ENCODE results near the gene VTCN1.
"Not testable (repeated sequence)": the region's sequence is repeated elsewhere in the genome, so short reads cannot be mapped to it uniquely, and the experiment has no call there.

The VTCN1 gene, protein sequence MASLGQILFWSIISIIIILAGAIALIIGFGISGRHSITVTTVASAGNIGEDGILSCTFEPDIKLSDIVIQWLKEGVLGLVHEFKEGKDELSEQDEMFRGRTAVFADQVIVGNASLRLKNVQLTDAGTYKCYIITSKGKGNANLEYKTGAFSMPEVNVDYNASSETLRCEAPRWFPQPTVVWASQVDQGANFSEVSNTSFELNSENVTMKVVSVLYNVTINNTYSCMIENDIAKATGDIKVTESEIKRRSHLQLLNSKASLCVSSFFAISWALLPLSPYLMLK

DNA sequence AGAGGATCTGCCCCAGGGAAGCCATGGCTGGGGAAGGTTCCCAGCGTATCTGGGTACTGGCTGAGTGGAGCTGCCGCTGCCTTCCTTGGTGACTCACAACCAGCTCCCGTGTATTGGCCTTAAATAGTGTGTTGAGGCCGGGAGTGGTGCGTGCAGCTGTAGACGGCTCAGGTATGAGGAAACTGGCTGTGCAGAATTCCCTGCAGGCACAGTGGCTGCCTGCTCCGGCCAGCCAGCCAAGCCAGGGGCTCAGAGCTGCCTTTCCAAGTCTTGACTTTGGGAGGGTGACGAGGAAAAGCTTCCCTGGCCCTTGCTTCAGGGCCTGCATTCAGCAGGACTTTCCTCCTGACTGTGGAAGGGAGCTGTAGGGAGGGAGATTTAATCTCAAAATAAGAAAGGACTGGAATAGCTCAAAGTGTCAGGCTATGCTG lies at the start of gene VTCN1:
Gene VTCN1 (minus strand): TSS at position 97 of the 431 bp plus-strand sequence. CDS start 72 bp downstream, at position 25.
- TF ChIP-seq, protein P1, sequence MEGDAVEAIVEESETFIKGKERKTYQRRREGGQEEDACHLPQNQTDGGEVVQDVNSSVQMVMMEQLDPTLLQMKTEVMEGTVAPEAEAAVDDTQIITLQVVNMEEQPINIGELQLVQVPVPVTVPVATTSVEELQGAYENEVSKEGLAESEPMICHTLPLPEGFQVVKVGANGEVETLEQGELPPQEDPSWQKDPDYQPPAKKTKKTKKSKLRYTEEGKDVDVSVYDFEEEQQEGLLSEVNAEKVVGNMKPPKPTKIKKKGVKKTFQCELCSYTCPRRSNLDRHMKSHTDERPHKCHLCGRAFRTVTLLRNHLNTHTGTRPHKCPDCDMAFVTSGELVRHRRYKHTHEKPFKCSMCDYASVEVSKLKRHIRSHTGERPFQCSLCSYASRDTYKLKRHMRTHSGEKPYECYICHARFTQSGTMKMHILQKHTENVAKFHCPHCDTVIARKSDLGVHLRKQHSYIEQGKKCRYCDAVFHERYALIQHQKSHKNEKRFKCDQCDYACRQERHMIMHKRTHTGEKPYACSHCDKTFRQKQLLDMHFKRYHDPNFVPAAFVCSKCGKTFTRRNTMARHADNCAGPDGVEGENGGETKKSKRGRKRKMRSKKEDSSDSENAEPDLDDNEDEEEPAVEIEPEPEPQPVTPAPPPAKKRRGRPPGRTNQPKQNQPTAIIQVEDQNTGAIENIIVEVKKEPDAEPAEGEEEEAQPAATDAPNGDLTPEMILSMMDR (IDR thresholded peaks at IDR 0.05; ENCODE audit: extremely low read depth, insufficient read depth, missing control alignments) = no peak
- DNase-seq (ENCODE audit: low spot score) = no peak
- in situ Hi-C loops (cut with MboI; ENCODE audit: low pct_unique_long_range_greater_than_20kb, low sequenced_read_pairs, unreplicated experiment) = no loop called here

DNA sequence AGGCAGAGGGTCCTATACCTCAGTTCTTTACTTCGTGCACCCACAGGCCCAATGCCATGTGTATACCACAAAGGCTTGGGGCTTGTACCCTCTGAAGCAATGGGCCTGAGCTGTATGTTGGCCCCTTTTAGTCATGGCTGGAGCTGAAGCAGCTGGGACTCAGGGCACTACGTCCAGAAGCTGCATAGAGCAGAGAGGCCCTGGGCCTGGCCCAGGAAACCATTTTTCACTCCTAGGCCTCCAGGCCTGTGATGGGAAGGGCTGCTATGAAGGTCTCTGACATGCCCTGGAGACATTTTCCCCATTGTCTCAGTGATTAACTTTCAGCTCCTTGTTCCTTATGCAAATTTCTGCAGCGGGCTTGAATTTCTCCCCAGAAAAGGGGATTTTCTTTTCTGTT lies 48.1 kb upstream of the VTCN1 start:
- no peak for DNase-seq (ENCODE audit: low spot score)
- TF ChIP-seq, protein P1 (IDR thresholded peaks at IDR 0.05; ENCODE audit: extremely low read depth, insufficient read depth, missing control alignments) = no peak
- in situ Hi-C loops (cut with MboI; ENCODE audit: low pct_unique_long_range_greater_than_20kb, low sequenced_read_pairs, unreplicated experiment) = no loop called here

DNA sequence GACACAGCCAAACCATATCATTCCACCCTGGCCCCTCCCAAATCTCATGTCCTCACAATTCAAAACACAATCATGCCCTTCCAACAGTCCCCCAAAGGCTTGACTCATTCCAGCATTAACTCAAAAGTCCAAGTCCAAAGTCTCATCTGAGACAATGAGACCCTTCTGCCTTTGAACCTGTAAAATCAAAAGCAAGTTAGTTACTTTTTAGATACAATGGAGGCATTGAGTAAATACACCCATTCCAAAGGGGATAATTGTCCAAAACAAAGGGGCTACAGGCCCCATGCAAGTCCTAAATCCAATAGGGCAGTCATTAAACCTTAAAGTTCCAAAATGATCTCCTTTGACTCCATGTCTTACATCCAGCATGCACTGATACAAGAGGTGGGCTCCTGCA lies 47.3 kb upstream of the VTCN1 start:
- in situ Hi-C loops (cut with MboI; ENCODE audit: low pct_unique_long_range_greater_than_20kb, low sequenced_read_pairs, unreplicated experiment); DNase-seq (ENCODE audit: low spot score): not testable (repeated sequence)

DNA sequence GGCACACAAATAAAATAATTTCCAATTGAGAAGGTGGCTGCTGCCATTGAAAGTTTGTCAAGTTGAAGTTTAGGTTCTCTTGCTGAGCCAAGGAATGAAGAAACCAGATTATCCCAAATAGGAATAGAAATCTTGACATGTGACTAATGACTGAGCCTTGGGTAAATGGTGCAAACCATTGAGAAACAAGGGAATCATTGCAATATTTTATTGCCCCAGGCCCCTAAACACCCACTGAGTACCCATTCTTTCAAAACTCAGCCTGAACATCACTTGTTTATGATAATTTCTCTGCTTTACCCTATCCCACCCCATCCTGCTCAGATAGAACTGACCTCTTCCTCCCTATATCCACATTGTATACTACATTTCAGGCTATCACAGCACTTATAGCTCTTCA lies 46.6 kb upstream of the VTCN1 start:
- TF ChIP-seq, protein P1 (IDR thresholded peaks at IDR 0.05; ENCODE audit: extremely low read depth, insufficient read depth, missing control alignments) = no peak
- DNase-seq (ENCODE audit: low spot score) = no peak
- in situ Hi-C loops (cut with MboI; ENCODE audit: low pct_unique_long_range_greater_than_20kb, low sequenced_read_pairs, unreplicated experiment) = no loop called here

DNA sequence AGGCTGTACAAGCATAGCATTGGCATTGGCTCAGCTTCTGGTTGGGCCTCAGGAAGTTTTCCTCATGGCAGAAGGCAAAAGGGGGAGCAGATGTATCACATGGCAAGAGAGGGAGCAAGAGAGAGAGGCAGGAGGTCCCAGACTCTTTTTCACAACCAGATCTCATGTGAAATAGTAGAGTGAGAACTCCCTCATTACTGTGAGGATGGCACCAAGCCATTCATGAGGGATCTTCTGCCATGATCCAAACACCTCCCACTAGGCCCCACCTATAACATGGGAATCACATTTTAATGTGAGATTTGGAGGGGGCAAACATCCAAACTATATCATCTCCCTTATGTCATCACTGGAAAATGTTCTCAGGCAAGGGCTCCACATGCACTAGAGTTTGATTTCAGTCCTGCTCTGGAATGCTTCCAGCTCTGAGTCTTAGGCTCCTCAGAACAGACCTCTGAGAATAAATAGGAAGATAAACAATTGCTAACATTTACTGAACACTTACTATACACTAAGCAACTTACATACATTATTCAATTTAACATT lies 39.4 kb upstream of the VTCN1 start:
- in situ Hi-C loops (cut with MboI; ENCODE audit: low pct_unique_long_range_greater_than_20kb, low sequenced_read_pairs, unreplicated experiment) = no loop called here
- TF ChIP-seq, protein P1 (IDR thresholded peaks at IDR 0.05; ENCODE audit: extremely low read depth, insufficient read depth, missing control alignments) = no peak
- DNase-seq (ENCODE audit: low spot score) = no peak

DNA sequence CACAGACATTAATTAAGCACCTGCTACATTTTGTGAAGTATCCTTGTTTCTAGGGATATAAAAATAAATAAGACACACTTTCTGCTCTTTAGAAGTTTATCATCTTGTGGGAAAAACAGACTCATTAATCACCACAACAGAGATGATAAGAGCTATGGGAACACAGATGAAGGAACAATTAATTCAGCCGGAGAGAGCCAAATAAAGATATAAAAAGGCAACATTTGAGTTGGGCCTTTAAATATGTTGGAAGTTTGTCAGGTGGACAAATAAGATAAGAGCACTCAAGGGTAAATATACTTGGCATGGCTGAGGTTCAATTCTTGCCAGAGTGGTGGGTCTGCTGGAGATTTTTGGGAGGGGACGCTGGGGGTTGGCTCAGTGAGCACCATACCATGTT lies 34.2 kb upstream of the VTCN1 start:
- DNase-seq (ENCODE audit: low spot score) = no peak
- TF ChIP-seq, protein P1 (IDR thresholded peaks at IDR 0.05; ENCODE audit: extremely low read depth, insufficient read depth, missing control alignments) = no peak
- in situ Hi-C loops (cut with MboI; ENCODE audit: low pct_unique_long_range_greater_than_20kb, low sequenced_read_pairs, unreplicated experiment) = no loop called here

DNA sequence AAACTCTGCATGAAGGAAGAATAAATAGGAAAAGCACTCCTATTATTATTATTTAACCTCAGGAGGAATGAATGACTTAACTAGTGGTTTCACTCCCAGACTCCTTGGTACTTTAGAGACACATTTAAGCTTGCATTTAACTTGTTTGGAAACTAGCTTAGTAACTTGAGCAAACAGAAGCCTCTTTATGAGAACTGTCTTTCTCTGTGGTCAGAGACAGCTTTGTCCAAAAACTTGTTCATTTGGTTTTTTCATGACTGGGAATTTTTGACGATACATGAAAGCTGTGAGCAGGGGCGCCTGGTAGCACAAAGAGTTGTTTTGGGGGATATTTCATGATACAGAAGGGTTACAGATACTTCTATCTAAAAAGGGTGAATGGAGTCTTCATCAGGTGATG lies 33.6 kb upstream of the VTCN1 start:
- in situ Hi-C loops (cut with MboI; ENCODE audit: low pct_unique_long_range_greater_than_20kb, low sequenced_read_pairs, unreplicated experiment) = no loop called here
- no peak for DNase-seq (ENCODE audit: low spot score)
- TF ChIP-seq, protein P1 (IDR thresholded peaks at IDR 0.05; ENCODE audit: extremely low read depth, insufficient read depth, missing control alignments) = no peak

Data from GM13977 (cell line).